NCI-H2171 (cell line): ENCODE results near the gene NECTIN4.
"Not testable (repeated sequence)": the region's sequence is repeated elsewhere in the genome, so short reads cannot be mapped to it uniquely, and the experiment has no call there.

Source experiments
- DNase-seq: peaks from one replicate; lab custom pipeline; 2025; lab: John Stamatoyannopoulos, UW

The NECTIN4 gene

GRCh38 chr1:161082483-161082882 lies 6.9 kb downstream of the NECTIN4 start:
- no peak for DNase-seq

- no peak for DNase-seq
Observed at GRCh38 chr1:161081519-161081918, 7.8 kb downstream of the NECTIN4 start.

- no peak for DNase-seq
Observed at GRCh38 chr1:161080441-161081405, 8.6 kb downstream of the NECTIN4 start.

- no peak for DNase-seq
Observed at GRCh38 chr1:161079436-161080110, 9.8 kb downstream of the NECTIN4 start.

- DNase-seq: no peak
Observed at GRCh38 chr1:161077426-161077825, 11.9 kb downstream of the NECTIN4 start.

GRCh38 chr1:161076410-161076809 lies 12.9 kb downstream of the NECTIN4 start:
- no peak for DNase-seq

GRCh38 chr1:161074676-161075368 lies 14.5 kb downstream of the NECTIN4 start:
- DNase-seq: no peak

- DNase-seq: no peak
Observed at GRCh38 chr1:161073474-161074121, 15.8 kb downstream of the NECTIN4 start.

- DNase-seq: no peak
Observed at GRCh38 chr1:161072751-161073449, 16.5 kb downstream of the NECTIN4 start.

- DNase-seq: no peak
Observed at GRCh38 chr1:161071886-161072371, 17.4 kb downstream of the NECTIN4 start.

GRCh38 chr1:161070761-161071160 lies 18.6 kb downstream of the NECTIN4 start:
- no peak for DNase-seq

GRCh38 chr1:161069731-161070270 lies 19.6 kb downstream of the NECTIN4 start, which contains the start of gene ARHGAP30:
Gene ARHGAP30, minus strand, starts transcription at chr1:161069891. Its CDS starts 267 bp downstream, at chr1:161069624.
- no peak for DNase-seq

- no peak for DNase-seq
Observed at GRCh38 chr1:161069241-161069640, 20.1 kb downstream of the NECTIN4 start.

- DNase-seq: no peak
Observed at GRCh38 chr1:161068306-161069234, 20.8 kb downstream of the NECTIN4 start.

GRCh38 chr1:161066694-161067093 lies 22.7 kb downstream of the NECTIN4 start:
- DNase-seq: no peak

GRCh38 chr1:161065681-161066080 lies 23.7 kb downstream of the NECTIN4 start:
- DNase-seq: not testable (repeated sequence)

GRCh38 chr1:161063936-161064335 lies 25.4 kb downstream of the NECTIN4 start:
- DNase-seq: not testable (repeated sequence)

GRCh38 chr1:161061419-161061818 lies 27.9 kb downstream of the NECTIN4 start:
- DNase-seq: no peak

- no peak for DNase-seq
Observed at GRCh38 chr1:161059293-161059692, 30.1 kb downstream of the NECTIN4 start.

GRCh38 chr1:161054805-161055204 lies 34.6 kb downstream of the NECTIN4 start:
- no peak for DNase-seq
